SK-N-SH (cell line): ENCODE results near the gene SEC16A. TPM values are rescaled to one million over a fixed set of nuclear protein-coding genes. Genes with fewer than 3 reads are reported as not detected.

Experiments
- CHD2 ChIP-seq: fragments of 150-350 bp; IDR thresholded peaks from 2 replicates; pipeline ENCODE4 v1.6.1; 2018; ENCODE audit warnings: low read length; ENCODE audit not compliant: partially characterized antibody
- CTCF ChIP-seq: fragments of 200-600 bp; sonication (generic); IDR thresholded peaks from 2 replicates; pipeline ENCODE4 v1.6.1; 2017; ENCODE audit warnings: antibody characterized with exemption, mild to moderate bottlenecking, moderate library complexity
- ELF1 ChIP-seq: IDR thresholded peaks from 2 replicates; pipeline ENCODE4 v1.4.0; 2012
- EP300 ChIP-seq, 2 experiments: IDR thresholded peaks; 2 replicates each; pipeline versions ENCODE4 v1.4.0 to v1.6.1; 2012; ENCODE audit warnings: borderline replicate concordance in 1 of 2, low read depth in 1 of 2, low read length in 1 of 2
- EZH2phosphoT487 ChIP-seq: fragments of 200-600 bp; sonication (generic); IDR thresholded peaks from 2 replicates; pipeline ENCODE4 v1.6.1; 2017; ENCODE audit warnings: low read depth, mixed run types, mild to moderate bottlenecking, antibody characterized with exemption, moderate library complexity, borderline replicate concordance
- GATA2 ChIP-seq: sonication (generic); formaldehyde crosslinking; IDR thresholded peaks from 2 replicates; pipeline ENCODE4 v1.5.0; 2020; ENCODE audit warnings: mild to moderate bottlenecking, missing genetic modification reagents
- IRF3 ChIP-seq: fragments of 150-350 bp; IDR thresholded peaks from 2 replicates; pipeline ENCODE4 v1.6.1; 2016; ENCODE audit warnings: mild to moderate bottlenecking, low read depth, low read length
- JUND ChIP-seq: IDR thresholded peaks from 2 replicates; pipeline ENCODE4 v1.4.0; 2012
- MAX ChIP-seq: IDR thresholded peaks from 2 replicates; pipeline ENCODE4 v1.4.0; 2012; ENCODE audit warnings: low read depth
- MEF2A ChIP-seq: IDR thresholded peaks from 2 replicates; pipeline ENCODE4 v1.4.0; 2012; ENCODE audit warnings: low read depth, borderline replicate concordance
- POLR2AphosphoS5 ChIP-seq: IDR thresholded peaks from 2 replicates; pipeline ENCODE4 v1.6.1; 2012; ENCODE audit warnings: low read depth, low read length
- RAD21 ChIP-seq: IDR thresholded peaks from 2 replicates; pipeline ENCODE4 v1.6.1; 2012; ENCODE audit warnings: mild to moderate bottlenecking, low read length
- REST ChIP-seq: IDR thresholded peaks from 2 replicates; pipeline ENCODE4 v1.6.1; 2012; ENCODE audit warnings: mild to moderate bottlenecking, low read depth, low read length, moderate library complexity
- RFX5 ChIP-seq: IDR thresholded peaks from 2 replicates; pipeline ENCODE4 v1.6.1; 2012; ENCODE audit warnings: mild to moderate bottlenecking, improper control_type of control experiment, low read length
- RXRA ChIP-seq: IDR thresholded peaks from 2 replicates; pipeline ENCODE4 v1.4.0; 2012; ENCODE audit warnings: low read depth, mild to moderate bottlenecking, borderline replicate concordance
- TAF1 ChIP-seq: IDR thresholded peaks from 2 replicates; pipeline ENCODE4 v1.6.1; 2012; ENCODE audit warnings: low read depth, mild to moderate bottlenecking, low read length, moderate library complexity, borderline replicate concordance
- TCF12 ChIP-seq: IDR thresholded peaks from 2 replicates; pipeline ENCODE4 v1.4.0; 2012
- TEAD4 ChIP-seq: IDR thresholded peaks from 2 replicates; pipeline ENCODE4 v1.4.0; 2012; ENCODE audit warnings: mild to moderate bottlenecking, borderline replicate concordance; ENCODE audit not compliant: insufficient read depth
- USF2 ChIP-seq: fragments of 150-350 bp; IDR thresholded peaks from 2 replicates; pipeline ENCODE4 v1.6.1; 2017; ENCODE audit warnings: antibody characterized with exemption, low read length, low read depth, borderline replicate concordance
- YY1 ChIP-seq: IDR thresholded peaks from 2 replicates; pipeline ENCODE4 v1.4.0; 2012; ENCODE audit warnings: low read depth, mild to moderate bottlenecking
- polyA plus RNA-seq, 3 experiments: library from polyadenylated mRNA; depleted of rRNA; stranded (reverse); fragments of >200 nt; gene quantifications; 2 replicates each; pipeline ENCODE4 v1.2.3, GENCODE V29; 2012

Gene SEC16A
- polyA plus RNA-seq, 1 of the 3 experiments (the other 2 are of a cell fraction): 25.9 TPM

GRCh38 chr9:136439481-136440408 lies 43.1 kb downstream of the SEC16A start, which contains the start of gene INPP5E (continued):
- TF ChIP-seq REST (0 out of 2 replicates have a peak, but pooled peaks have one; percentile 2), IRF3 (no peak), RXRA (no peak), TCF12 (no peak), USF2 (no peak), CHD2 (no peak), POLR2AphosphoS5 (peak; percentile 65), MEF2A (no peak), RAD21 (no peak), ELF1 (no peak), TAF1 (0 out of 2 replicates have a peak, but pooled peaks have one; percentile 33), EP300 (IDR thresholded peaks at IDR 0.05; ENCODE audit: borderline replicate concordance in 1 of 2, low read depth in 1 of 2, low read length in 1 of 2) (no peak), MAX (no peak), YY1 (no peak), CTCF (peak; percentile 57), JUND (no peak), EZH2phosphoT487 (no peak), TEAD4 (no peak), RFX5 (no peak), GATA2 (no peak)
